HG02571 (cell line): ENCODE data around the gene TICAM2.

ENCODE experiments used
- ATAC-seq: cut with Tn5 transposase; IDR thresholded peaks from one replicate; pipeline ENCODE4 v1.9.1; 2021; ENCODE audit warnings: mild to moderate bottlenecking, moderate library complexity; ENCODE audit not compliant: unreplicated experiment

TICAM2 gene

DNA sequence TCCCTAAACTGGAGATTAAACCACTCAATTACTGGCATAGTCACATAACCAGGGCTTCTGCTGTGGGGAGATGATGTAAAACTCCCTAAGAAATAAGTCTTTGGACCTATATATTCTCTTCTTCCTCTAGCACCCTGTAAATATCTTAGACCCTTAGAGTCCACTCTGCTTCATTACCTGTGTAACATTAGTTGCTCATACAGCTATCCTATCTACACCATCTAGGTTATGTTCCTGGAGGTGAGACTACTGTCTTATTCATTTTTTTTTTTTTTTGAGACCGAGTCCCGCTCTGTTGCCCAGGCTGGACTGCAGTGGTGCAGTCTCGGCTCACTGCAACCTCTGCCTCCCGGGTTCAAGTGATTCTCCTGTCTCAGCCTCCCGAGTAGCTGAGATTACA, 9.6 kb upstream of the TICAM2 start:
- no peak for ATAC-seq

DNA sequence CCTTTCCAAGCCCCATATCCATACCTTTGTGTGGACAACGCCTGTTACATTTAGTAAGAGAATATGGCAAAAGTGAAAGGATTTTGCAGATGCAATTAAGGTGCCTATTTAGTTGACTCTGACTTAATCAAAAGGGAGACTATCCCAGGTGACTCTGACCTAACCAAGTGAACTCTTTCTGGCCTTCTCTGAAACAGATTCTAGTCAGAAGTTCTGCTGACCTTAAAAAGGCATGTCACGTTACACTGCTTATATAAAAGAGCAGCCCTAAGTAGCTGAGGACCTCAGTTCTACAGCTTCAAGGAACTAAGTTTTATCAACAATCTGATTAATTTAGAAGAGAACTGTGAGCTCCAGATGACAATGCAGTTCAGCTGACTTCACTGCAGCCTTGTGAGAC, 5.7 kb upstream of the TICAM2 start:
- ATAC-seq = no peak

DNA sequence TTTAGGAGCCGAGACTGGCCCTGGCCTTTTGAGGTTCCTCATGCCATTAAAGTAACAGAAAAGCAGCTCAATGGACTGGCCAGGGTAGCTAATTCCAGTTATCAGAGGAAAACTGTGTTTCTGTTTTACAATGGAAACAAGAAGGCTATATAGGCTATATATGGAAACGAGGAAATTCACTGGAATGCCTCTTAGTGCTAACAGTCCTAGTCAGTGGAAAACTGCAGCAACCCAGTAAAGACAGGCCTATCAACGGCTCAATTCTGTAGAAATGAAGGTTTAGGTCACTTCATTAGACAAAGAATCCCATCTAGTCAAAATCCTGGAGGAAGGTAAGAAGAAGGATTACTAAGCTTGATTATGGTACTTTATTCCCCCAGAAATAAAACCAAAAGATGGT, 3.2 kb upstream of the TICAM2 start:
- no peak for ATAC-seq

DNA sequence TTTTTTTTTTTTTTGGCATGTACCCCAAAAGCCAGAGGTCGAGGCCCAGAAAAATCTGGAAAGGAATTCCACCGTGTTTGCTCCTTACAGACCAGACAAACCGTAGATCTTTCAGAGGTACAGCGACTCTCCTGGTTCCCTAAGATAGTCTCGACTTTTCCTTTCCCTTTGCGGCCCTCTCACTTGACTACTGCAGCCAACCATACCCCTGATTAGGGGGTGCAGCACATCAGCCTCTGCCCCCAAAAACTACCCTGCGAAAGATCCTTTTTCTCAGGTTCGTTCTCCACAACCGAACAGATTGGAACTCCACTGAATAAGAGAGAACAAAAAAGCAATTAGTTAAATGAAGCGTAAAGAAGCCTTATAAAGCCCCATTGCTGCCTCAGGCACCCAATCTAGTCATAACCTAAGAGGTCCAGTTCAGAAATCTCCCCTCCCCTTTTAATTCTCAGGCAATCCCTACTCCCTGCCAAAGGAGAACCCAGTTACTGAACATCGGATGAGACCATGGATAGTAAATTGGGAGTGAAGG, 379 bp upstream of the TICAM2 start:
- ATAC-seq = no peak

DNA sequence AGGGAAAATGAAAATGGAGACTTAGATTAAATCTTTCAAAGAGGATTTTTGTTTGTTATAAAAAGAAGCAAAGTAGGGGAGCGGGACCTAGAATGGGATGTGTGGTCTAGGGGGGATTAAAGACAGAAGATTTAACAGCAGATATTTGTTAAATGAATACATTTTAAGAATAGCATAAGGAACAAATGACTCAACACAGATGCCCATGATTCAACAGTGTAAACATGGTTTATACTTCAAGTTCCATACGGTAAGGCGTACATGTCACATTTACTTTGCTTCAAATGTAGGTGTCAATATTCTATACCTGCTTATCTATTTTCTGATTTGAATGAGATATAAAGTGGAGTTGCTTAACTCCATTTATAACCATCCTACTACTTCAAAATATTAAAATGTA, 1.5 kb downstream of the TICAM2 start:
- ATAC-seq = no peak

DNA sequence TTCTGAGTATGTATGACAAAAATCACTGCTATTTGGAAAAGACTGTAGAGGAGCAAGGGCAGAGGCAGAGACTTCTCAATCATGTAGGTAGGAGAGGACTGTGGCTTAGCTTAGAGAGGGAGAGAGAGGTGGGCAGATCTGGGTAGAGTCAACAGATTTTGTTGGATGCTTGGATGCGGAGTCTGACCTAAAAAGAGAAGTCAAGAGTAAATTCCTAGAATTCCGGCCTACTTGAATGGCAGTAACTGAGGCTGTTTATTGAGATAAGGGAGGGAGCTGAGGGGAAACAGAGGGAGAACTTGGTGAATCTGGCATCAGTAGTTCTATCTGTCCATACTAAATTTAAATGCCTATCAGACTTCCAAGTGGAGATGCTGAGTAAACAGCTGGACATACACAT, 2.4 kb downstream of the TICAM2 start:
- no peak for ATAC-seq

DNA sequence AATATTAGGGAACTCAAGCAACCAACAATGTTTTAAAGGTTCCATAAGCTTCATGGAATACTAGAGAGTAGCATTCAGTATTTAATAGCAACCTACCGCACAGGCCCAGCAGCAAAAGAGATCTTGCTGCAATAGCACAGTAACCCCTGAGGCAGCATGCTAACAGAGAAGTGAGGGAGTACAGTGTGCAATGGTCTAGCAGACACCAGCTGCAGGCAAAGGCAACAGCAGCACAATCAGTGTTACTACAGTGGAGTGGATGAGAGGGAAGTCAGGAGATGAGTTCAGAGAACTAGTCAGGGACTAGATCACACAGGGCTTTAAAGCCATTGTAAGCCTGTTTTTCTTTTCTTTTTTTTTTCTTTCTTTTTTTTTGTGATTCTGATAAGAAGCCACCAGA, 2.8 kb downstream of the TICAM2 start:
- ATAC-seq = peak; percentile 36

DNA sequence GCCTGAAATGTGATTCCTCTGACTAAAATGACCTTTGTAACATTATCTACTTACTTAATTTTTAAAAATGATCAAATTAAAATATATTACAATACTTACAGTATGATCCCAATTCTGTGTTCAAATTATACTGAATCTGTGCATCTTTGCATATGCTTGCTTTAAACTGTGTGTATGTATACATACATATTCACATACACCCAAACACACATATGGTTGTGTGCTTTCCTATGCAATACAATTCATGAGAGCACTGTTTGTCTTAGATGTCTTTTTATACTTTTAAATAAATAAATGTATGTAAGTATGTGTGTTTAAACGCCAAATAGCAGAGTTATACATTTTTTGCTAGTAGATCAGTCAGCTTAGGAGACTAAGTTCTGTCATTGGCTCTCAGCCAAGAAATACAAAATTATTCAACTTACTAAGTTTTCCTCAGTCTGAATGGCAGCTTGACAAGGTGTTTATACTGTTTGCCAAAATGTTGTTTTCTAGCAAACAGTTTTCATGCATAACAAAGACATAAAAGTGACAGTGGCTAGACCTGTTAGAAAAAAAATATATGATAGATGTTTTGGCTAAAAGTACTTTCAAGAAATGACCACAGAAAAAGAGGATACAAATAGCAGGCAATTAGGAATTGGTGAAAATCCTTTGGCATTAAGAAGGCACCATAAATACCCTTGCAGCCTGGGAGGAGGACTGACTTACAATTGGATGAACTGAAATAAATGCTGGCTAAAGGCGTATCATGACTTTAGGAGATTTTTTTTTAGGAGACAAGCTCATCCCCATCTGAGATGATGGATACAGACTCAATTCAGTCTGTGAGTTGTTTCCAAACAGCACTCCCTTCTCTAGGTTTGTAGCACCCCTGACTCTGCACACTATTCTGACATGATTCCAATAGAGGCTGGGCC, 7.9 kb downstream of the TICAM2 start:
- no peak for ATAC-seq

DNA sequence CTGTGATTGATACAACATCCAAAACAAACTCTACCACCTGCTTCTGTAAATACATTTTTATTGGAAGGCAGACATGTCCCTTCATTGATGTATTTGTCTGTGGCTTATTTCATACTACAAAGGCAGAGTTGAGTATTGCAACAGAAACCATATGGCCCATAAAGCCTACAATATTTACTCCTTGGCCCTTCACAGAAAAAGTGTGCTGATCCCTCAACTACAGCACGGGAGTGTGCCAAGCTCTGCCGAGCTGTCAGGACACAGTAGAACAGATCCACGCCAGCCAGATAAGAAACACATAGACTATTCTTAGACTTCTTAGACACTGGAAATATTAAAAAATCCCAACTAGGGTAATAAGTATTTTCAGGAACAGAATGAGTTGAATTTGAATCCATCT, 13.2 kb downstream of the TICAM2 start:
- ATAC-seq = no peak

DNA sequence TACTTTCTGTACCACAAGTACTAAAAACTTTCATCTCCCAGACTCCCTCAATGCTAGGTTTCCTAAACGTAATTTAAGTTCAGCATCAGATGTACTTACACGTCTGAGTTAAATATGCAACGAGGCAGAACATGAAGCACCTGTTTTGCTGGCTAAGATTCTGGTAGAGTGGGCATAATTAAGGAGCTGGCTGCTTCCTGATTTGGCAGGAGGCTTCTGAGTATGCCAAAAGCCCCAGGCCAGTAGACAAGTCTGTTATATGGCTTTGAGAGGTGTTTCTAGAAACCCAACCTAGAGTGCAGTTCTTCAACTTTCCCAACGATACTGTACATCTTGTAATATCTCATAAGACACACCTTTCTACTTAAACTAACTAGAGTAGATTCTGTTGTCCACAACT, 13.6 kb downstream of the TICAM2 start:
- ATAC-seq = no peak

DNA sequence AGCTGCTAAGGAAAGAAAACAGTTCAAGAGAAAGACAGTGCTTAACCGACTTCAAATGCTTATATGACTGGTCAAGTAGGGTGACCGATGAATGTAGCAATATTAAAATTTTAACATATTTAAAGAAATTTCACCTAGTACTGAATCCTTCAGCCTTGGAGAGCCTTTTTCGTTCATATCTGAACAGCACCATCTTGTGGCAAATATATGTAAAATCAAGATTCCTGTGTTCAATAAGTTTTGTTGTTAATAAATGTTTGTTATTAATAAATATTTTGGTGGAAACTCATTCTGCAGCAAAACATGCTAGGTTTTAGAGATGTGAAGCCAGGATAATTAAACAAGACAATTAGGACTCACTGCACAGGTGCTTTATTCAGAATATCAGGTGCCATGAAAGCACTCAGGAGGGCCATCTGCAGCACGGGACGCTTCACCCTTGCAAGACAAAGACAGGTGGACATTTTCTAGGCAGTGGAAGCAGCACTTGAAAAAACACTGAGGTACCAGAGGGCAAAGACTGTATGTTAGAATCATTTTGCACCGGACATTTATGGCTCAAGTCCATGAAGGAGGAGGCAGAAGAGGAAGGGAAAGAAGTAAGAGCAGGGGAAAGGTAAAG, 15.6 kb downstream of the TICAM2 start:
- ATAC-seq = no peak

DNA sequence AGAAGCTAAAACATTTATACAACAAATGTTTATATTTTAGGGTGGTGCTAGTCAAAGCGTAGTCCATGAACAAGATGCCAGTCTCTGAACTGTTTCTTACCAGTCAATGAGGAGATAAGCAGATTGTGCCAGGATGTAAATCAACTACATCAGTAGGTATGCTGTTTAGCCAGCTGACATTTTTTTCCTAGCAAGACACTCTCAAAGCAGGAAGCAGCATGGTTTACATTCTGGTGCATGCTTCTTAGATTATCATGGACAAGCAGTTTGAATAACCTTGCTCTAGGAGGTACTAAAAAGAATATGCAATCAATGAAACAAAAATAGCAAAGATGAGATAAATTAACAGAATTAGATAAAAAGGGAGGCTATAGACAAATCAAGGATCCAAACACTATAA, 17.0 kb downstream of the TICAM2 start:
- no peak for ATAC-seq

DNA sequence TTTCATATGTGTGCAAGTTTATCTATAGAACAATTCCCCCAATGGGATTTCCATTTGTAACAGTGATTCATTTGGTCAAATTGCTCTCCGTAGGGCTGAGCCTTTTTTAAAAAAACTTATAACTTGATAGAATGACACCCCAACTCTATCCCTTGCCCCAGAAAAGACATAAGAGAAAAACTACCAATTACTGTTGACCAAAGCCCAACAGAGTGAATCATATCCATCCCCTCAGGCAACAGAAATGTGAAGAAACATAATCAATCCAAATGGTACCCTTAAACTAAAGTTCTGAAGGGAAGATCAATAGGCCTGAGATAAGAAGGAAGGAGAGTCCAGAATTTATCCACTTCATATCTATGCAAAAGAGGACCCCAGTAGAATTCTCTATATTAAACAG, 17.8 kb downstream of the TICAM2 start:
- ATAC-seq = no peak

DNA sequence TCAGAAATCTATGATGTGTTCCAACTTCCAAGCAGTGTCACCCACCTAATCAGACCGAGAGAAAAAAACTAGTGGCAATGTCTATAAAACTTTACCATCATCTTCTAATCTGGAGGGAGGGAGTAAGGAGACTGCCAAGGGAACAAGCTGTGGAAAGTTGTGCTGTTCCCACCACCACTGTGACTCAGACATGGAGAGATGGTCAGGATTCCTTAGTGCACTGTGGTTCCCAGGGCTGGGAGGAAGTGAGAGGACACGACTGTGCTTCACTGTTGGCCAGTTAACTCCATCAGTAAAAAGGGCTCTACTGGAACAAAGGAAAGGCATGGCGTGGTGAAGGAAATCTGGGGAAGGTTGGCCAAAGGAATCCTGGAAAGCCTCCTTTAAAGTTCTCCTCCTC, 18.8 kb downstream of the TICAM2 start:
- ATAC-seq = no peak

DNA sequence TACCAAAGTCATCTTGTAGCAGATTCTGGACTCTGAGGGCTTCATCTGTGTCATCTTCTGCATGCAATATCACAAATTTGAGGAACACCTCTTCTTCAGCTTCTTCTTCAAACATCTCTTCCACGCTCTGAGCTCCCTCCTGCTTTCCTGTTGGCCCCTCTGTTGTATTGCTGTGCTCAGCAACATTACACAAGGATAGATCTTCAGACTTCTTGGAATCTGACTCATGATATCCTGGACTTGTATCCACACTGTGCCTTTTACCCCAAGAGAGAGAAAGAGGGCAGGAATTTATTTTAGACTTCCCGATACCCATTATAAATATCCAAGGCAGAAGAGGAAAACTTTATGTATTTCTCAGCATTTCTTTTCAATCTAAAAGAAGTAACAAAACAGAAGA, 21.3 kb downstream of the TICAM2 start:
- ATAC-seq = no peak

DNA sequence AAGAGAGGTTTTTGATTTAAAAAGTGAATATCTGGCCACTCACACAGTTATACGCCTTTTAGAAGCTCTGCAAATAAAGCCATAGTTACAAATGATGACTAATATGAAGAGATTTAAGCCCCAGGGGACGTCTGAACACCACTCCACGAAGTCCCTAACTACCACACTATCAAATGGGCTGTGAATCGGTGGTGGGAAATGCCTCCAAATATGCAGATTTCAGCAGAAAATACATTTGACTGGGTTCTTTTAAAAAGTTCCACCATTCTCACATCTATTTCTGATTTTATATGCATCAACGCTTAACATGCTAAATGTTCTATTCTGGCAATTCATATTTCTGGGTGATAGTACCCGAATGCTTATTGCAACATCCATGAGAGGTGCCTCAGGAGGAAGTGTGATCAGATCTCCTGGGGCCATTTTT, 22.5 kb downstream of the TICAM2 start:
- peak; percentile 65 for ATAC-seq

DNA sequence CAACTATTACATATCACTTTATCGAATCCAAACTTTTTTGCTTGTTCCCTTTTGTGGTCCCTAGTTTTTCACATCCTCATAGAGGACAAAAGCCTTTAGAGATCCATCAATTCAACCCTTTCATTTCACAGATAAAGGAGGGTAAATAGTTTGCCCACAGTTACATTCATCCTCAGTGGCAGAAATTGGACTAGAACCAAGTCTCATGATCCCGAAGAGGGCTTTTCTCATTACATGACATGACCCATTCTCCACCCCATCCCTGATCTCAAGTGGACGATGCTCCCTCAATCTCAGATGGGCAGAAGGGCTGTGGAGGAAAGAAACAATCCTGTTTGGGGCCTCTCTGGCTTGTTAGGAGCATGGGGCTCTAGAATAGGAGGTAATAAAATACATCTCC, 23.1 kb downstream of the TICAM2 start:
- no peak for ATAC-seq

DNA sequence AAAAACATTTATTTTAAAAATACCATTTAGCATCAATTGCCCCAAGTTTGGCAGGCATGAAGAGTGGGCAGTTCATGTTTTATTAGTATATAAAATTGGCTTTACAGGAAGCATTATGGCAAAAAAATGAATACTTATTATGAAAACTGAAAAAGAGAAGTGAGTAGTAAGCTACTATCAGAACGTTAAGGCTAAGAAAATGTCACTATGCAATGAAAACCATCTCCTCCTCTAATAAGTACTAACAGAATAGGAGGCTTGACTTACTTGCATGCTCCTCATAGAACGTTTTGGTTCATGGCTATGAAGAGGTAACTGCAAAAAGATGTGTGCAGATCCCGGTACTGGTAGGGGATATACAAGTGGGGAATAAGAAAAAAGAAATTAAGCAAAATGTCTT, 23.6 kb downstream of the TICAM2 start:
- peak; percentile 44 for ATAC-seq

DNA sequence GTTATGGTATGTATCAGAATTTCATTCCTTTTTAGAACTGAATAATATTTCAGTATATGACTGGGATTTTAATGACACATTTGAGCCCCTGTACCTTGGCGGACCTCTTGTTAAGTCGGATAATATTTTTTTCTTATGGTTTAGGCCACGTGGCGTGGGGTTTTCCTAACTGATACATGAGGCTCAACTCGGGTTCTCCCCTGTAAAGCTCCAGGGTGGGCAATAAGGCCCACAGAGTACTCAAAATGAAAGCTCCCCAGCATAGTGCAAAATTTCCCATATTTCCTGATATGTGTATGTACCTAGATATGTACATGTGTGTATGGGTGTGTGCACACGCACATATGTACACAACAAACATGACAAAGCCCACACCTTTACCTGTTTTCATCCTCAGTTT, 24.5 kb downstream of the TICAM2 start:
- ATAC-seq = no peak

DNA sequence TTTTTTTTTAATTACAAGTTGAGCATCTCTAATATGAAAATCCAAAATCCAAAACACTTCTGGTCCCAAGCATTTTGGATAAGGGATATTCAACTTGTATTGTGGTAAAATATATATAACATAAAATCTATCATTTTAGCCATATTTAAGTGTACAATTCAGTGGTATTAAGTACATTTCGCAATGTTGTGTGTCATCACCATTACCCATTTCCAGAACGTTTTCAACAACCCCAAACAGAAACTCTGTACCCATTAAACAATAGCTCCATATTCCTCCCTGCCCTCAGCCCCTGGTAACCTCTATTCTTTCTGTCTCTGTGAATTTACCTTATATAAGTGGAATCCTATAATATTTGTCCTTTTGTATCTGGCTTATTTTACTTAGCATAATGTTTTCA, 24.9 kb downstream of the TICAM2 start:
- ATAC-seq = no peak

DNA sequence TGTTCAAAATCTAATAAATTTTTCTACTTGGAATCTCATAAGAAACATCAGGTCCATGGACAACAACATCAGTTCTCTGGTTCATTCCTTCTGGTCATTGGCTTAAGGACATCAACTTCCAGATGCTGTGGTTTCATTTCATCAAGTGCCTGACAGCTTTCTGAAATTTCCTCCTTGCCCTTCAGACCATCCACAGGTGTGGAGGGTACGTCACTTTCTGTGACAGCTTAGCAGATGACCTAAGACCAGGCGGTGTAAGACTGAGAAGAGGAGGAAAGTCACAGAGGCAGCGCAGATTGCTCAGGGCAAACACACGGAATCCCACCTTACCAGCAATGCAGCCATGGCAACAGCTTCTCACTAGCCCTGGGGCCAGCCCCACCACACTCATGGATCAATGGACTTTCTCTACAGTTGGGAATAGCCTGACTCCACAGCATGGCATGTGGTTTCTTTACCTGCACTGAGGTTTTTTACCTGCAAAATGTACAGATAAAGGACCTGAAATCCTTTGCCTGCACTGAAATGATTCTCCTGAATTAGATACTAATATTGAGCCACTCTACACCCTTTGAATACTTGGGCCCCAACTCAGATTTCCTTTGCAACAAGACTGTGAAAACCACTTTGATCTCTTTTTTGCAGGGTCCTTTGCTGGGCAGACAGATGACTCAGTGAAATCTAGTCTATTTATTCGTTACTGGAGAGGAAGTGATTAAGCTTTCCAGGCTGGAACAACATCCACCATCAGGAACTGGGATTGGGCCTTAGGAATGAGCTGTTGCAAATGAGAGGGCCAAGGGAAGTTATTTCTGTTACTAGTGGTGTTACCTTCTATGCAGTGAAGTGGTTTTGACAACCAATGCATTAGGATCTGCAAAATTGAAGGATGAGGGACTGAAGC, 26.9 kb downstream of the TICAM2 start:
- peak; percentile 37 for ATAC-seq
